Islet of Langerhans (tissue), 1 donor: ENCODE results near the gene EIF3A.
A peak's percentile ranks its signal among the peaks of the same experiment; 100 is the strongest.
"Not testable (repeated sequence)": the region's sequence is repeated elsewhere in the genome, so short reads cannot be mapped to it uniquely, and the experiment has no call there.

Source experiments
- FAIRE-seq: peaks from one replicate; lab custom pipeline; 2011; peaks lifted over from hg19 to GRCh38; lab: Jason Lieb, UNC

The EIF3A gene

DNA sequence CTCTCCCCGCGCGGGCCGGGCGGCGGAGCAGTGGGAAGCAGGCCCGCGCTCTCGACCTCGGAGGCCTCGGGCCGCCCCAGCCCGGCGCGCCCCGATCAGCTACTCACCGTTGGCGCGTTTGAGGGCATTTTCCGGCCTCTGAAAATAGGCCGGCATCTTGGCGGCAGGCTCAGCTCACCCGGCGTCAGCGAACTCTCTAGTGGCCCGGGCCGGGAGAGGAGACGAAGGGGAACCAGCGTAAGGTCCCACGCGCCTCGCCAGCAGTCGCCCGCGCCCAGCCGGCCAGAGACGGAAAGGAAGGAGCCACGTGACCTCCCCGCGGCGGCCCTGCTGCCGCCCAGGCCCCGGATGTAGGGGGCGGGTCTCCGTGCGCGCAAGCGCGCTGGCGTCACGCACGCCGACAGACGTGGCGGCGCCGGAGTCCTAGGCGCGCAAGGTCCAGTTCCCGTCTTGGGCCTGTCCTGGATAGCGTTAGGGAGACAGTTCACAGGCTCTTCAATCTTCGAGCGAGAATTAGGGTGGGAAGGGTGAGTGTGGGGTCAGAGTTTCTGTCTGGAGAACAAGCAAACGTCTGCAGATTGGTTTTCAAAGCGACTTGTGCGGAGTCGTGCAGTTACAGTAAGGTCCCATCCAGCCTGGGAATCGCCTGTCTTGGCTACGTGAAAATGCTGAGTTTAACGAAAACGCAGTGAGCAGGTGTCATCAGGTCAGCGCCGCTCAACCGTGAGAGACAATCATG is at the start of gene EIF3A:
EIF3A (minus strand) TSS at position 297 of the 739 bp plus-strand sequence; CDS start at position 156, 141 bp downstream.
- FAIRE-seq, result peak; percentile 49

- no peak for FAIRE-seq
These were observed 49.1 kb upstream of the EIF3A start for GRCh38 chr10:119129721-119130120.

- no peak for FAIRE-seq
These were observed 45.3 kb upstream of the EIF3A start for GRCh38 chr10:119125942-119126341.

- FAIRE-seq, result no peak
These were observed 40.3 kb upstream of the EIF3A start for GRCh38 chr10:119120875-119121274.

- FAIRE-seq, result no peak
These were observed 39.8 kb upstream of the EIF3A start for GRCh38 chr10:119120413-119120867.

- no peak for FAIRE-seq
These were observed 38.8 kb upstream of the EIF3A start for GRCh38 chr10:119119400-119119799.

DNA sequence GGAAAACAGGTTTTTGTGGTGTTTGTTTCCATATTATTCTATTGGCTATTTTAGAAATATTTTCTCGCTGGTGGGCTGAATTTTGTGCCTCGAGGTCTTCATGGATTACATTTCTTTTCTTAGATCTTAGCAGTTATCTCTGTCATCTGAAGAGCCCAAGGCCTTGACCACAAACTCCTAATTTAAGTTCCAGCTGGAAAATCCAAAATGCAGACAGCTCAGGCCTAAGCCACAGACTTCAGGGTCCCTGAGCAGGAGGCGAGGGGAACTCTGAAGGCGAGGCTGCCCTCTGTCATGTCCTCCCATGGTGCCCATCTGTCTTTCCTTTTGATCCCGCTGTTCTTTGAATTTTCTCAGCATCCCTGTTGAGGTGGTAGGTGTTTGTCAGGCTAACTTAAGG is 37.6 kb upstream of the EIF3A start:
- no peak for FAIRE-seq

GRCh38 chr10:119116326-119116951 is 35.8 kb upstream of the EIF3A start:
- FAIRE-seq, result no peak

DNA sequence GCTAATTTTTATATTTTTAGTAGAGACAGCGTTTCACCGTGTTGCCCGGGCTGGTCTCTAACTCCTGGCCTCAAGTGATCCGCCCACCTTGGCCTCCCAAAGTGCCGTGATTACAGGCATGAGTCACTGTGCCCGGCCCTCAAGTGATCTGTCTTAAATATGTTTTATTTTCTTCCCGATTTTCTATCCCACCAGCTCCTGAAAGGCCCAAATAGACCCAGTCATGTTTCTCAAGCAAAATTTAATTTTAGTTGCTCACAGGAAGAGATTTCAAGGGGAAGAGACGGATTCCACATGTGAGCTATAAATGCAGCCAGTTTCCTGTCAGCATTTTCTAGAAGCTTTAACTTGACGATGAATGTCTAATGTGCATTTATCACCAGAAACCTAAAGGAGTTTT is 35.3 kb upstream of the EIF3A start:
- no peak for FAIRE-seq

DNA sequence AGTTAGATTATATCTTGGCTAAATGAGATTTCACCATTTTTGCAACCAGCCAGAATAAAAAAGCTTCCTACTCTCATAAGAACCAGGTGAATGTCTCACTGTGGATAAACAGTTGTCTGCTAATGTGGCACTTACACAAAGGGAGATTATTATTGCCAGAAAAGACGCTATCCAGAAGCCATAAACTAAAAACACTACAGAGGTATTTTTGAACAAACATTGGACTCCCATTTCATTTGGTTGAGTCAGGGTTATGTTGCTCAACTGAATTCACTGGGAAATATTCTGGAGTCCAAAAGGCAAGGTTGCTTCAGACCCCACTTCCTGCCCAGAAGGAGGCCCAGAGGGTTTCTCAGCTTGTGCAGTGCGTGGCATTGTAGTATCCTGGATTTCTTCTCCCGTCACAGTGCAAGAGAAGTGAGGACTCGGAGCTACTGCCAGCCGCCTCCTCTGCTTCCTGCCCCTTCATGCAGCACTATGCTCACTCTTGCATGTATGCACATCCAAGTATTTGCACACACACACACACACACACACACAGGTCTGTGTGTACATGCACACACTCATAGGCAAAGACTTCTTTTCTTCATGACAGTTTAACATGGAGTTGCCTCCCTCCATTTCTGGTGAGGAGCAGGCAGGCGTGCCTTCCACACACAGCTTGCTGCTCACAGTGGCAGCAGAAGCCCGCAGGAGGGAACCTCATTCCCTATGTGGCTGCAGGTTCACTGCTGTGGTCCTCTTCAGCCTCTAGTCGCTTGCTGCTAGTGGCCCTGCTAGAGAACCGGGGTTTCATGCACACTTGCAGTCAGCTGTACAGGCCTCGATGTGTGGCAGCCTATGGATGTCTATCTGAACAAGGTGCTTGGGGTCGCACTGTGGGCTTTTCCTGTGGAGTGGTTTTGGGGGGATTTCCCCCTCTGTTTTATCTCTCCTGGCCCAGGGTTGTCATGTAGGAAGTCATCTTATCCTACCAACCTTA is 33.4 kb upstream of the EIF3A start:
- no peak for FAIRE-seq

DNA sequence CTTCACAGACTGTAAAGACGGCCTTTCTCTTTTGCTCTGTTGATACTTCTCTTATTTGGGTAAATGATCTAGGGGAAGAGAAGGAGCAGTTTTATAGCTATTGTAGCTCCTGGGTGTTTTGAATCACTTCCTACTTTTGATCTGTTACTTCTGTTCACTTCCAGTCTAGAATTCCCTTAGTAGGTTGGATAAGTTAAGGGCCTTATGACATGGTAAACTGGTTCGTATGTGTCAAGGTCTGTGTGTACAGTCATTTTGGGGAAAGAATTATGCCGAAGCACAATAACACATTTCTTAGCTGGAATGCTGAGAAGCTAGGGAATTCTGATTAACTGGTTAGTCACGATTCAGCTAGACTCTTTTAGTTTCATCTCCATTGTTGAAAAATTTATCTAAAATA is 31.4 kb upstream of the EIF3A start:
- no peak for FAIRE-seq

- not testable (repeated sequence) for FAIRE-seq
These were observed 27.2 kb upstream of the EIF3A start for GRCh38 chr10:119107771-119108170.

GRCh38 chr10:119107106-119107505 is 26.5 kb upstream of the EIF3A start:
- not testable (repeated sequence) for FAIRE-seq

- FAIRE-seq, result not testable (repeated sequence)
These were observed 25.3 kb upstream of the EIF3A start for GRCh38 chr10:119105899-119106298.

DNA sequence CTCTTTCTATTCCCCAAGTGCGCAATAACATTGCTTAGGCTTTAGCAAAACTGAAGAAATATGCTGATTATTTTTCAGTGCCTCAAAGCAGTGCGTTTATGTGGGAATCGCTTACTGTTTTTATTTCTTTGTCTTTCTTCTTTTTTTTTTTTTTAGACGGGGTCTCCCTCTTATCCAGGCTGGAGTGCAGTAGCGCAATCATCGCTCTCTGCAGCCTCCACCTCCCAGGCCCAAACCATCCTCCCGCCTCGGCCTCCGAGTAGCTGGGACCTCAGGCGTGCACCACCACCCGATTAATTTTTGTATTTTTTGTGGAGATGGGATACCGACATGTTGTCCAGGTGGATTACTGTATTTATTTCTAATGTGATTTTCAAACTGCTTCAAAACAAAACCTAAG is 24.5 kb upstream of the EIF3A start:
- FAIRE-seq, result no peak

- FAIRE-seq, result no peak
These were observed 24.0 kb upstream of the EIF3A start for GRCh38 chr10:119104654-119105015.

DNA sequence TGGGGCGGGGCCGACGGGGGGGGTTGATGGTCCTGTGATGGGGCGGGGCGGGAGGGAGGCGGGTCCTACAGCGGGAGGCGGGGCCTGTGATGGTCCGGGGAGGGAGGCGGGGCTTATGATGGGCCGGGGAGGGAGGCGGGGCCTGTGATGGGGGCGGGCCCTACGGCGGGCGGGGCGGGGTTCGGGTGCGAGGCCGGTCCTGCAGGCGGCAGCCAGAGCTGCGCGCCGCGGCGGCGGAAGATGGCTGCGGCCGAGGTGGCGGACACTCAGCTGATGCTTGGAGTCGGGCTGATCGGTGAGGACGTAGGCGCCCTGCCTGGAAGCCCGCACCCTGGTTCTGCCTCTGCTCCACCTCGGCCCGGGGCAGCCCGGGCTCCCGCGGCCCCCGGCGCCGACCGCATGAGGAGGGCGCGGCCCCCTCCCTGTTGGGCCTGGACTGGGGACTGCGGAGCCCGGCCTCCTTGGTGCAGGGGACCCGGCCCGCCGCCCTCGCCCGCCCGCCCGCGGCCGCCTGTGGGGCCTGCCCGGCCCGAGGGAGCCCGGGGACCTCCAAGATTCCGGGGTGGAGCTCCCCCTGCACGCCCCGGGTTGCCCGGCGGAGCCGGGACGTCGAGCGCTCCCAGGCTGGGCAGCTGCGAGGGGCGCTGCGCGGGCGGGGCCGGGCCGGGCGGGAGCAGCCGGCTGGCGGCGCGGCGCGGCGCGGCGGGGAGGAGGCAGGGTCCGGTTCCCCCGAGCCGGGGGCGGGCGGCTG is 23.5 kb upstream of the EIF3A start, which contains the start of gene DENND10:
DENND10 (plus strand) TSS at position 211 of the 751 bp plus-strand sequence; CDS start at position 241, 30 bp downstream.
- no peak for FAIRE-seq

- no peak for FAIRE-seq
These were observed 22.8 kb upstream of the EIF3A start for GRCh38 chr10:119103241-119103902.

DNA sequence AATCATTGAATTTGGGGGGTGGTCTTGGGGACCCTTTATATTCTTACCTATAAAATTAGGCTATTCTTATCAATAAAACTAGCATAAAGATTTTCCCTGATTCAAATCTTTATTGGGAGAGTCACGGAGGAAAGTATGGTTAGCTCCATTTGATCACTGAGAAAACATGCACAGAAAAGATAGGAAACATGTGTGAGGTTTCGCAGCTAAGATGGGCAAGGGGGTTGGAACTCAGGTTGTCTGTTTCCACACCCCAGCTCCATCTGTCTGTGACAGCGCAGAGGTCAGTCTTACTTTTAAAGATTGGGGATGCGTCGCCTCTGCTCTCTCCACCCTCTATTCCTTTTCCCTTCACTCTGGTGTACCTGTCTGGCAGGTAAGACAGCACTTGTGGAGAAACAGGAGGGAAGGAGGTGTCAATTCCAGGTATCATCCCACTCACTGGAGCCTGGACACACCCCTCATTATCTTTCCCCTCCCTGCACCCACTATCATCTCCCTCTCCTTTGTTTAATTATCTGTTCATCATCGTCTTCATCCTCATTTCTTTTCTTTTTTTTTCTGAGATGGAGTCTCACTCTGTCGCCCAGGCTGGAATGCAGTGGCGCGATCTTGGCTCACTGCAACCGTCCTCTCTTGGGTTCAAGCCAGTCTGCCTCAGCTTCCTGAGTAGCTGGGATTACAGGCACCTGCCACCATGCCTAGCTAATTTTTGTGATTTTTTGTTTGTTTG is 20.9 kb upstream of the EIF3A start:
- no peak for FAIRE-seq

DNA sequence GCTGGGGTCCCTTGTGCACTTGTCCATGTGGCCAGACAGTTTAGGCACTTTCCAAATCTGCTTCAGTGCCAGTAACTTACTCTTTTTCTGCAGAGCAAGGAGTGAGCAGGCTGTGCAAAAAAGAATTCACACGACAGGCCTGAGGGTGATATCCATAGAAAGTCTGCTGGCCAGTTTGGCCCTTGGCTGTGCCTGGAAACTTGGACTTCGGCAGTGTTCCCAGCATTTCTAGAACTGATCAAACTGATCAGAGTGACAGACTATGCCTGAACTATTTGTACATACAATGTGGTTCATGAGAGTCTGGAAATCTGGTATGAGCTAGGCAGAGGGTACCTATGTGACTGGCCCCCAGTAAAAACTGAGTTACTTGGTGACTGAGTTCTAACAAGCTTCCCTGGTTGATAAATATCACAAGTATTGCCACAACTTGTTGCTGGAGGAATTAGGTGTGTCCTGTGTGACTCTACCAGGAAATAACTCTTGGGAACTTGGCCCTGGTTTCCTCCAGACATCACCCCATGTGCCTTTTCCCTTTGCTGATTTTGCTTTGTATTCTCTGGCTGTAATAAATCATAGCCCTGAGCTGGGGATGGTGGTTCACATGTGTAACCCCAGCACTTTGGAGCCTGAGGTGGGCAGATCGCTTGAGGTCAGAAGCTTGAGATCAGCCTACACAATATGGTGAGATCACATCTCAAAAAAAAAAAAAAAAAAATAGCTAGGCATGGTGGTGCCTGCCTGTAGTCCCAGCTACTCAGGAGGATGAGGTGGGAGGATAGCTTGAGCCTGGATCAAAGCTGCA is 20.0 kb upstream of the EIF3A start:
- no peak for FAIRE-seq
